GM19240 (cell line): ENCODE results near the gene ZBTB44.

Experiments
- DNase-seq: peaks from one replicate; pipeline ENCODE4 v3.0.0; 2011; ENCODE audit warnings: low spot score; ENCODE audit not compliant: insufficient read length

ZBTB44 gene

DNA sequence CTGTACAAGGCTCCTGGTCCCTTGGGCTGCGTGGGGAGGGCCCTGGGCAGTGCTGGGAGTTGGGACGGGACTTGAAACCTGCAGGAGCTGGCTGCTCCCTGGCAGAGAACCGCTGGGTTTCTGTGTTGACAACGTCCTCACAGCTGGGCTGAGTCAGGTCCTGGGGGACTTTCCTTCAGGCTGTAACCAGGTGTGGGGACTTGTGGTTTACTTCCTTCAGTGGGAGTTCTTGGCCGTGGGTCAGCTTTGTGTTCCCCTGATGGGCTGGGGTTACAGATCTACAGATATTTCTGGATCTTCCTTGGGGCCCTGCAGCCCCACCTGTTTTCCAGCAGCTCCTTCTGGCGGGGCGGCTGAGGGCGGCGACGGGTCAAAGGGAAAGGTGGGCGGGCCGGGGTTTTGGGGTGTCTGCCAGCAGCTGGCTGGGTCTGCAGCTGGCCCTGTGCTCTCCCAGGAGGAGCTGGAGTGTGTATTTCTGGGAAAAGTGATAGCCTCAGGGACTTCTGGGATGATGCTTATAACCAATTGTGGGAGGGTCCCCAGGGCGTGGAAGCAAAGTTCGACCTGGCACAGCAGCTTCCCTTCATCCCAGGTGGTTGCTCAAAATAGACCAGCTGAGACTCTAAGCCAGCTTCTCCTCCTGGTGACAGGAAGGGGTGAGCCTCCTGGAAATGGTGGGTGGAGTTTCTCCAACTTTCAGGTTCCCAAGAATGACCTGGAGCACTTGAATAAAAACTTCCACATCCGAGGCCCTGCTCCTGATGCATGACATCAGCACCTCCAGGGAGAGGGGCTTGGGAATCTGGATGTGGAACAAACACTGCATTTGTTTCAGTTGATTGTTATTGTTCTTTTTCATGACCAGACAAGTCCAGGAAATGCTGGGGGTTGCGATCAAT lies 136.0 kb downstream of the ZBTB44 start:
- no peak for DNase-seq

DNA sequence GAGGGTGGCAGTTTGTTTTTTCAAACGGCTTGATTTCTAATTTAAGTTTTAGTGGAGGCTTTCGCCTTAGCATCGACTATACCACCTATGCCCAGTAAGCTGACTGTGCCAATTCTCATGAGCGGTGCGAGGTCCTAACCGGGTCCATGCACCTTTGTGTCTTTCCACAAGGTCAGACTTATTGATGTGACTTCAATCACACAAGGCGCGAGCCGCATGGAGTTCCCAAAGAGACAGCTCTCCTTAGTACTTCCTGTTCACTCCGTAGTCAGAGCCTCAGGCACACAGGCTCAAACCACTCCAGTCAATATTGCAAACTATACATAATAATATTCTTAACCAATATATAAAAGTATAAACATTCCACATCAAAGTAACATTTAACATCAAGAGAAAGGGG lies 136.9 kb downstream of the ZBTB44 start:
- no peak for DNase-seq
